HUES48 (cell line): ENCODE measurements around the gene GDF10.
A peak's percentile ranks its signal among the peaks of the same experiment; 100 is the strongest.

Source experiments
- H3K27ac ChIP-seq: one replicate; pipeline ENCODE4 v1.7.0; 2013; ENCODE audit warnings: low read depth, low read length, inconsistent platforms
- H3K27me3 ChIP-seq: 2 replicates; pipeline ENCODE4 v1.6.1; 2013; ENCODE audit warnings: mild to moderate bottlenecking, low read length; ENCODE audit not compliant: control insufficient read depth, insufficient read depth
- H3K36me3 ChIP-seq: 2 replicates; pipeline ENCODE4 v1.6.1; 2013; ENCODE audit warnings: low read length; ENCODE audit not compliant: control insufficient read depth, insufficient read depth
- H3K4me1 ChIP-seq: 2 replicates; pipeline ENCODE4 v1.6.1; 2013; ENCODE audit warnings: mild to moderate bottlenecking, low read length; ENCODE audit not compliant: control insufficient read depth, insufficient read depth
- H3K4me3 ChIP-seq: 2 replicates; pipeline ENCODE4 v1.5.1; 2013; ENCODE audit warnings: mild to moderate bottlenecking, low read depth, low read length
- H3K9ac ChIP-seq: 2 replicates; pipeline ENCODE4 v1.6.1; 2013; ENCODE audit warnings: mild to moderate bottlenecking, low read depth, low read length, moderate library complexity
- H3K9me3 ChIP-seq: 2 replicates; pipeline ENCODE4 v1.6.1; 2013; ENCODE audit warnings: low read length; ENCODE audit not compliant: control insufficient read depth, insufficient read depth

Gene GDF10, protein sequence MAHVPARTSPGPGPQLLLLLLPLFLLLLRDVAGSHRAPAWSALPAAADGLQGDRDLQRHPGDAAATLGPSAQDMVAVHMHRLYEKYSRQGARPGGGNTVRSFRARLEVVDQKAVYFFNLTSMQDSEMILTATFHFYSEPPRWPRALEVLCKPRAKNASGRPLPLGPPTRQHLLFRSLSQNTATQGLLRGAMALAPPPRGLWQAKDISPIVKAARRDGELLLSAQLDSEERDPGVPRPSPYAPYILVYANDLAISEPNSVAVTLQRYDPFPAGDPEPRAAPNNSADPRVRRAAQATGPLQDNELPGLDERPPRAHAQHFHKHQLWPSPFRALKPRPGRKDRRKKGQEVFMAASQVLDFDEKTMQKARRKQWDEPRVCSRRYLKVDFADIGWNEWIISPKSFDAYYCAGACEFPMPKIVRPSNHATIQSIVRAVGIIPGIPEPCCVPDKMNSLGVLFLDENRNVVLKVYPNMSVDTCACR

DNA sequence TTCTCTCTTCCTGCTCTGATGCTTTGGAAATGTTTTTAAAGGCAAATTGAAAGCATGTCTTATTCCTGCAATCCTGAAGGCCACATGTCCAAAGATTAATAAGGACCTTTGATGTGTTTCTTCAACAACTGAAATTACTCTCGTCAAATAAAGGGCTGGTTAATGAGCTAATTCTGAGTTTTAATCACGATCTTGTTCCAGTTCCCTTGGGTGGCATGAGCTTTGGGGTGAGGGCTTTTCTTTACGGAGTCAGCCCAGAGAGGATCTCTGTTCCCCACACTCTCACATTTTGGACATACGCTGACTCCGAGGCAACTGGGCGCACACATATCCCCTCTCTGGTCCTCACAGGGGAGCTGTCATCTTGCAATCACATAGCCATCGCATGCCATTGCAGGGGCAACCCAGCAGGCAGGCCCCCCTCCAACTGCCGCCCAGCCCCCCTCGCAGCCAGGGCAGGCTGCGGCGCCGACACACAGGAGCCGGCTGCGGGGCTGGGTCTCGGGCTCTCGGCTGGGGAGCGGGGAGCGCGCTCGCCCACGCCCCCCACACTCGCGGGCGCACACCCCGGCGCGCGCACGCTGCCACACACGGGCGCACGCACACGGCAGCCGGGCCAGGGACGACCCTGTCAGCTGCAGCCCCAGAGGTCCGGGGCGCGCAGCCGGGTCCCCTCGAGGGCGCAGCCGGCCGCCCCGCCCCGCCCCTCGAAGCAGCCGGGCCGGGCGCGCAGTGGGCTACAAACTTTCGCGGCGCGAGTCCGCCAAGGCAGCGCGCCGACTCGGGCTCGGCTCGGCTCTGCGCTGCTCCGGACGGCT lies at the start of gene GDF10:
TSS of gene GDF10 (plus strand) at position 587 of the 818 bp plus-strand sequence. CDS start 455 bp downstream, outside the sequence.
- Histone ChIP-seq H3K4me1 (peaks cover 8% of the 10 kb centered on the region), H3K36me3 (no peaks in the 10 kb centered on the region), H3K27ac (no peak within 1 kb of the TSS), H3K9ac (no peak within 1 kb of the TSS), H3K9me3 (no peaks in the 10 kb centered on the region), H3K4me3 (peak within 1 kb of the TSS; percentile 53), H3K27me3 (peaks cover 47% of the 10 kb centered on the region)

DNA sequence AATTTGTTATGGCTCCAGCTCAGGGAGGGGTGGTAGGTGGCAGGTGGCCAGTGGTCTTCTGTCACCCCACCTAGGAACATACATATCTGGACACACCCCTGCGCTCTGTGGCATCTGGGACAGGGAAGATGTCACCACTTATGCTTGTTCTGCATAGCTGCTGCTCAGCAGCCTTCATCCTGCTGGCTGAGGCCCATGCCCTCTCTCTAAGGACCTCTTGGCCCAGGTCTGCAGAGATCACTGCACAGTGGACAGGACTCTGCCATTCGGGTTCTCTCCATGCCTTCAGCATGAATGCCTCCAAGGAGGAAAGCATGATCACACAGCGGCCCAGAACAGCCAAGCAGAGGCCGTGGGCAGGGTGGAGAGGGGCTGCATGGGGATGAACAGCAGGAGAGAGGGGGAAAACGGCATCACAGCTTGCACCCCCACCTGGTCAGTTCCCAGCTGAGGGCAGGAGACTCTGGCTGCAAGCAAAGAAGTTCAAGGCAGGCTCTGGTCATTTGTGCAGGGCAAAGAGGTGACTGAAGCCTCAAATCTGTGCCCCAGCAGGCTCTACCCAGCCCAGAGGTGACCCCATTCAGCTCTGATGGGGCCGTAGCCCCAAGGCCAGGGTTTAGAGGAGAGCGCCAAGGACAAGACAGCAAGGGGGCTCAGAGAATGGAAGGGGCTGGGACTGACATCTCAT lies 47.8 kb upstream of the GDF10 start:
- Histone ChIP-seq H3K4me1 (no peaks in the 10 kb centered on the region), H3K27ac (no peak overlapping the region), H3K9me3 (no peaks in the 10 kb centered on the region), H3K9ac (no peak overlapping the region), H3K27me3 (no peaks in the 10 kb centered on the region), H3K4me3 (no peak overlapping the region), H3K36me3 (no peaks in the 10 kb centered on the region)

DNA sequence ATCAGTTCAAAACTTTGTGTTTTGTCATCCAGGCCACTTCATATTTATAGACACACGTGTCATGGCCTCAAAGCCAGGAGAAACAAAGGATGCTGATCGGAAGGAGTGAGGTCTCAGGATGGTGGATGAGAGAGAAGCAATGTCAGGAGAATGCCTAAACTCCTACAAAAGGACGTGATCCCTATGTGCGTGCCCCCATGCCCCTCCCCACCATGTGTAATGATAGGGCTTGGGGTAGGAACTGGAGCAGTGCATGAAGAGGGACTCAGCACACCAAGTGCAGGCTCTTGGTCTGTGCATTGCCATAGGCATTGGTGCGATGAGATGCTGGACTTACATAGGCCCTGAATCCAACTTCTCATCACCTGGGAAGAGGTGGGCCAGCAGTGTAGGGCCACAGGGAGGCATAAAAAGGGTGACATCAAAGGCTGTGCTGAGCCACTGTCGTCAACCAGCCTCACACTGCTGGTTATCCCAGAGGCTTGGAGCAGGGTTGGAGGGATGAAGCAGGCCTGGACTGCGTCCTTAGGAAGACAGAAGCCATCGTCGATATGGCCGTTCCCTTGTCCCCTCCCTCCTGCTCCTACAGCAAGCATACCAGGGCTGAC lies 46.9 kb upstream of the GDF10 start:
- Histone ChIP-seq H3K27ac (no peak overlapping the region), H3K4me1 (no peaks in the 10 kb centered on the region), H3K9me3 (no peaks in the 10 kb centered on the region), H3K4me3 (no peak overlapping the region), H3K27me3 (no peaks in the 10 kb centered on the region), H3K36me3 (no peaks in the 10 kb centered on the region), H3K9ac (no peak overlapping the region)

DNA sequence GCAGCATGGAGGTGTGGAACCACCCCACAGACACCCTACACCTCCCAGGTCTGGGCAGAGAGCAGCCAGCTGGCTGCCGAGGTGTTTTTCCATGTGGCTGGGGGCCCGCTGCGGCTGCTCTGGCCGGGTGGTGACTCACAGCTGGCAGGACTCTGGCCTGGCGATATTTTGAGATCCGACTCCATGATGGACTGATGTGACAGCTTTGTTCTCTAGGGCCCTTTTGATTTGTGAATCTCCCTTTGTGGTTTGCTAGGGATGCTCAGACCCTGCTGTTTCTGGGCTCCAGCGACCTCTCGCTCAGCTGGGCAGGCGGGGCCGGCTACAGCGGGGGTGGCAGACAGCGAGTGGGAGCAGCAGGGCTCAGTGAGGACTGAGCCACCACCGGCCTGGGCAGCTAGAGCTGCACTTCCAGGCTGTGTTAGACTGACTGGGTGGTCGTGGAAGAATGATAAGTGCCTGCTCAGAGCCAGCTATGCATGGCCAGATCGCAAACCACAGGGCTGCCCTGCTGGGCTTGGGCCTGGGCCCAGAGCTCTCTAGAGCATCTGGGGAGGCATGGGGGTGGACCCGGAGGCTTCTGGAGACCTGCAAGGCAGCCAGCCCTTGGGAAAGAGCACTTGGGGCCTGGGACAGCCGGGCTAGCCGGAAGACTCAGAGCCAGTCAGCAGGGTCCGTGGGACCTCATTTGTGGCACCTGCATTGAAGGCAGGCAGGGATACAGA lies 46.2 kb upstream of the GDF10 start:
- H3K9me3 ChIP-seq, result no peaks in the 10 kb centered on the region
- H3K4me3 ChIP-seq, result no peak overlapping the region
- H3K9ac ChIP-seq, result no peak overlapping the region
- no peaks in the 10 kb centered on the region for H3K27me3 ChIP-seq
- H3K4me1 ChIP-seq, result no peaks in the 10 kb centered on the region
- H3K36me3 ChIP-seq, result no peaks in the 10 kb centered on the region
- H3K27ac ChIP-seq, result no peak overlapping the region

DNA sequence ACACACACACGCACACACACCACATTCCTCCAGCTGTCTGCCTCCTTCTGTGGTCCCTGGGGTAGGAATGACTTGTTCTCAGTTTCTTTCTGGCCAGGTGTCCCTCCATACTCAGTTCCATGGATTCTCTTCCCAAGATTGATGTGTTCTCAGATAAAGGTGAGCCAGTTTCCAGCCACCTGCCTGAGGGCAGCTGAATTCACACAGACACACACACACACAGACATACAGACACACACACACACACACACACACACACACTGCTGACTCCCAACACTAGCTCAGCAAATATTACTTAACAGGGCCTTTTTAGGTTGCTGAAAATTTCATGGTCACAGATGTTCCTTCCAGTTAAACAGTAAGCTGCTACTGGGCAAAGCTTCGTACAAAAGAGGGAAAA lies 45.4 kb upstream of the GDF10 start:
- Histone ChIP-seq H3K27ac (no peak overlapping the region), H3K9me3 (no peaks in the 10 kb centered on the region), H3K4me1 (no peaks in the 10 kb centered on the region), H3K4me3 (no peak overlapping the region), H3K36me3 (no peaks in the 10 kb centered on the region), H3K27me3 (no peaks in the 10 kb centered on the region), H3K9ac (no peak overlapping the region)

DNA sequence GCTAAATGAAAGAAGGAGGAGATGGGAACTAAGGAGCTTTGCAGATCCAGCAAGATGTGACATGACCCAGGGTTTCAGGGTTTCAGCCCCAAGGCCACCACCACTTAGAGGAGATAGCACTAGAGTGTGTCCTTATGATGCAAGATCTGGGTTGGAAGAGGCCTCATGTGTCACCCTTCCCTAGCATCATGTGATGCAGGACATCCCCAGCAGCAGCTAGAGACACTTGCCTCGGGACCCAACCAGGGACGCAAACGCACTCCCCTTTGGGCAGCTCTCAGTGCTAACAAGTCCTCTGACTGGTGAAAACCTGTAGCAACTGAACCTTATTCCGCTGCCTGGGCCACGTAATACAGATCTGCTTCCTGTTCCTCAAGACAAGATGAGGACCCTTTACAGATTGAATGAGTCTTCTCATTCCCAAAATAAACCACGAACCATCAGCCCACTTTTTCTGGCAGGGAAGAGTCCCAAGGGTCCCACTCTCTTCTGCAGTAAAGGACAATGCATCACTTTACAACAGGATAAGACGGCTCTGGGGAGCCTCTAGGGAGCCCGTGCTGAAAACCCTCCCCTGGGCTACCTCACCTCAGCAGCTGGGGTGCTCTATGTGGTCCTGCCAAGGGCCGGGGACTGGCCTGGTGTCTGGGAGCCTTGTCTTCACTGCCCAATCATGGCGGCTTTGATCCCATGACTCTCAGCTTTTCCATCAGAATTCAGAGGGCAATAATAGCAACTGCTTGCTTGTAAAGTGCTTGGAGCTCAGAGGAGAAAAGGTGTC lies 44.8 kb upstream of the GDF10 start:
- H3K27ac ChIP-seq, result no peak overlapping the region
- no peaks in the 10 kb centered on the region for H3K4me1 ChIP-seq
- H3K9ac ChIP-seq, result no peak overlapping the region
- no peak overlapping the region for H3K4me3 ChIP-seq
- H3K27me3 ChIP-seq, result no peaks in the 10 kb centered on the region
- H3K36me3 ChIP-seq, result no peaks in the 10 kb centered on the region
- no peaks in the 10 kb centered on the region for H3K9me3 ChIP-seq

DNA sequence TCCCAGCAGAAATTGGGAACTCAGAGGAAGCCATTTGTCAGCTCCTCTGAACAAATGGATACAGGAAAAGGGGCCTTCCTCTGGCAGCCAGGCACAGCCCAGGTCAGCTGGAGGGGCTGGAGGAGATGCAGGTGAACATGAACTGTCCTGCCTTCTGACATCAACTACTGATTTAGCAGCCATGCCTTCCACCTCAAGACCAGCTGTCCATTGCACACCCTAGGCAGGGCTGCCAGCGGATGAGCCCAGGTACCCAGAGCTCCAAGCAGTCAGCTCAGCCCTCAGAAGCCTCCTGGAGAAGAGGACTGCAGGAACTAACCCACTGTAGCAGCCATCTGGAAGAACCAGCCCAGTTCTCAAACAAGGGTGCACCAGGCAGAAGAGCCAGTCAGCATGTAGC lies 44.1 kb upstream of the GDF10 start:
- H3K4me1 ChIP-seq, result no peaks in the 10 kb centered on the region
- H3K9ac ChIP-seq, result no peak overlapping the region
- no peak overlapping the region for H3K4me3 ChIP-seq
- H3K27me3 ChIP-seq, result no peaks in the 10 kb centered on the region
- H3K27ac ChIP-seq, result no peak overlapping the region
- no peaks in the 10 kb centered on the region for H3K9me3 ChIP-seq
- H3K36me3 ChIP-seq, result no peaks in the 10 kb centered on the region

DNA sequence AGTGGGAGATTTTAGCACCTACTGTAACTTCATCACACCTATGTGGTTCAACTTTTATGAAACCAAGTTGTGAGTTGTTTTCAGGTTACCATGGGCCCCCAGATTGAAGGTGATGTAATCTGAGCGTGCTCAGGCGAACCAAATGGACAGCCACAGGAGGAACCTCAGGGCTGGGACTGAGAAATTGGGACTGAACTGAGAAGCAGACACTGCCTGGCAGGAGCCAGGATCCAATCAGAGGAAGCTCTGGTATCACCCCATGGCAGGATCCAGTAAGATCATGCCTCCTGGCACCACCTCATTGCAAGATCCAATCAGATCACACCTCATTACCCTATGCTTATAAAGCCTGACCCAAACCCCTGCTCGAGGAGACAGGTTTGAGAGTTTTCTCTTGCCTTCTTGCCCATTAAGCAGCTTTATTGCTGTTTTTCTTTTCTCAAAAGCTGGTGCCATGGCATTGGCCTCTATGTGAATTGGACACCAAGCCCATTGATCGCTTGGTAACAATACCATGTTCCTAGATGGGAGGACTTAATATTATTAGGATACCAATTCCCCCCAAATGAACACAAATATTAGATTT lies 43.2 kb upstream of the GDF10 start:
- Histone ChIP-seq H3K4me1 (no peaks in the 10 kb centered on the region), H3K27me3 (no peaks in the 10 kb centered on the region), H3K36me3 (no peaks in the 10 kb centered on the region), H3K27ac (no peak overlapping the region), H3K4me3 (no peak overlapping the region), H3K9ac (no peak overlapping the region), H3K9me3 (no peaks in the 10 kb centered on the region)

DNA sequence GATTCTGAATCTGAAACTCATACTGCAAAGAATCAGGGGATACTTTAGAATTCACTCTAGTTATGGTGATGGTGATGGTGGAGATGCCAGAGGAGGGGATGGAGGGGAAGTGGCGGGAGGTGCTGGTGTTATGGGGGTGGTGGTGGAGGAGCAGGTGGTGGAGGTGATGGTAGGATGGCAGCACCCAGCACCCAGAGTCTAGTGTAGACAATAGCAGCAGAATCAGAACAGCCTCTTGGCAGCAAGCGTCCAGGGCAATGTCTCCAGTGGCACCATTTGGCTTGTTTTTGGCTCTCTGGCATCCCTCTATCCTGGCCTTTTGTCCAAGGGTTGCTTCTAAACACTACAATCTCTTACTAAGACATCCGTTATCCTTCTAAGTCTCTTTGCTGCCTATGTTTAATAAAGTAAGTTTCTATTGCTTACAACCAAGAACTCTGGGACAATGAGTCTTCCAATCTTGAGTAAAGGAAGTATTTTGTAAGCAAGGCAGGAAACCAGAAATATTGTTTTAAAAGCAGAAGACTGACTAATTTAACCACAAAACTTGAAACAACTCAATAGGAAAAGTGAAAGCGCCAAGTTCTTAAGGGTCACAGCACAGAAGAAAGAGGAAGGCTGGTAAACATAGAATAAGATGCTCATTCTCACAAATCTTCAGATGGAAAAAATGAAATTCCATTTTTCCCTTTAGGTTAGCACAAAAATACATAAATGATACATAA lies 42.4 kb upstream of the GDF10 start:
- Histone ChIP-seq H3K36me3 (no peaks in the 10 kb centered on the region), H3K9ac (no peak overlapping the region), H3K9me3 (no peaks in the 10 kb centered on the region), H3K4me3 (no peak overlapping the region), H3K27me3 (no peaks in the 10 kb centered on the region), H3K27ac (no peak overlapping the region), H3K4me1 (no peaks in the 10 kb centered on the region)
